Fibroblast of skin of left biceps (primary cell): ENCODE data around the gene PACRG.
A peak's percentile ranks its signal among the peaks of the same experiment; 100 is the strongest.

Source experiments
- DNase-seq, 2 experiments: peaks; one replicate each; pipeline ENCODE4 v3.0.0-alpha.2; 2013; ENCODE audit warnings: low read depth in 2 of 2

Gene PACRG

DNA sequence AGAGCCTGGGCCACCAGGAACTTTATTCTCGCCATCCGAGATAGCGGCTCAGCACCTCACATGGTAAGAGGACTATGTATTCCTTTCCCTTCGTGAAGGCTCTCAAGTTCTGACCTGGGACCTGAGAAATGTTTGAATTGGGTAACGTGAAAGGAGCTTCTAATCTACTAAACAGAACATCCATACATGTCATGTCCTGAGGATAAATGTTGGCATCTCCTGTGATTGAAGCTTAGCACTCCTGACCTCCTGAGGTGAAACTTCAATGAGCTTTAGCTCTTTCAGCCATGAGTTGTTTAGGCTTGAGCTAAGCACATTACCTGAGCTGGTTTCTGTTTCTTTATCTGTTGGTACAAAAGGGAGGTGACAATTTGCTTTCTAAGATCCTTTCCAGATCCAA, 280.9 kb downstream of the PACRG start:
- no peak for DNase-seq

DNA sequence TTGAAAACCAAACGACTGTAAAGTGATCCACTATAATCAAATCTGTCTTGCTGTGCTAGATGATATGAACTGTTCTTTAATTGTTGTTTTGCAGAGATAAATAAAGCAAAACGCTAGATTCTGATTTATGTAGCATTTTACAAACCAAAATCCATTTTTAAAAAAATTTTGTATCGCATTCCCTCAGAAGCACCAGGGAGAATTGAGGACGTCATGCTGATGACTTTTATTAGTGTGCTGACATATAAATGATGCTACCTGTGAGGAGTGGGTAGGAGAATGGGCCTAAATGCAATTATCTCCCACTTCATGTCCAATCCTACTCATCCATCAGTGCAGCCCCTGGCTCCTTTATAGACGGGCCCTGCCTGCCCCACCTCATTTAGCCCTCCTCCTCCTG, 282.4 kb downstream of the PACRG start:
- no peak for DNase-seq

DNA sequence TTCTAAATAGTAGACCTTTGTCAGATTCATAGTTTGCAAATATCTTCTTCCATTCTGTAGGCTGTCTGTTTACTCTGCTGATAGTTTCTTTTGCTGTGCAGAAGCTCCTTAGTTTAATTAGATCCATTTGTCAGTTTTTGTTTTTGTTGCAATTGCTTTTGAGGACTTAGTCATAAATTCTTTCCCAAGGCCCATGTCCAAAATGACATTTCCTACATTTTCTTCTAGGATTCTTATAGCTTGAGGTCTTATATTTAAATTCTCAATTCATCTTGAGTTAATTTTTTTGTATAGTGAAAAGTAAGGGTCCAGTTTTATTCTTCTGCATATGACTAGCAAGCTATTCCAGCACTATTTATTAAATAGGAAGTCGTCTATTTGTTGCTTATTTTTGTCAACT, 287.0 kb downstream of the PACRG start:
- DNase-seq = peak; percentile 24 to 33

DNA sequence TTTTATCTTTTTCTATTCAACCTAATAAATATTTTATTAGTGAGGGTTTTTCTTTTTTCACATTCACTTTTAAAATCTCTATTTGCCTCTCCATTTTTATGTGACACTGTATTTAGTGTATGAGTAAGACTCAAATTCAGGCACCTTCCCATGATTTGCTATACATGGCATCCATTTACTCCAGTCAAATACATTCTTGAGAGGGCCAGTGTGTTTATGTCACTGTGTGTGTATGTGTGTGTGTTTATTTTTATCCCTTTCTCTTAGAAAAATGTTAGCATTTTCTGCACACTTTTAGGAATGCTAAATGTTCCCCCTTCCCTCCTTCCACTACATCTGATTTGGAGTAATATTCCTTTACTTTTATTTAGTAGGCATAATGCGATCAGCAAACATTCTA, 290.0 kb downstream of the PACRG start:
- DNase-seq = no peak

DNA sequence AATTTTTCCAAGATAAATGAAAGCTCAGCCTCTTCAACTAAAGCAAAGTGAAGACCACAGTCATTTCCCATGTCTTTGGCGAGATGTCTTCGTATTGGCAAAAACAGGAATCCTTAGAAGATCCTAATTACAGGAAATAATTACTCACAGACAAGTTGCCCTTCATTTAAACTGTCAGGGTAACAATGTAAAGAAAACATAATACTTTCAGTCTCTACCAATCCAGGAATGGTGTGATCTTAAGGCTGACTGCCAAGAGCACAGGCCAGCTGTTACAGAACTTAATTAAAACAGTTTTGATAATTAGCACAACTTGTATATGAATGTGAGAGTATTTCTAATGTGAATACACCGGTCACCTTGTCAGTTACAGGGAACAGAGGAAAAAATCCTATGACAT, 292.2 kb downstream of the PACRG start:
- no peak for DNase-seq

DNA sequence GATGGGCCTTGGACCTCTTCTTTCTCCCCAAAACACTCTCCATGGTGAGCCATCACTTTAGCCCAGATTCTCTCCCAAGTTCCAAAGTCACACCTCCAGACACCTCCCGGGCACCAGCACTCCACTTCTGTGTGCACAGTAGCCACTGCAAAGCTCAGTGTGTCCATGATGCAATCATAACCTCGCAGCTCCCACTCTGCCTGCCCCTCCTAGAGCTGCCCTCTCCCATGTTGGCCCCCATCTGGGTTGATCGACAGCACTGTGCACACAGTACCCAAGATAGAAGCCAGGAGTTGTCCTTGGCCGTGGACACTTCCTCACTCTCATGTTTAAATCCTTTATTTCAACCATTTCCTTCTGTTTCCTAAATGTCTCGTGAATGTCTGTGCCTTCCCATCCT, 293.3 kb downstream of the PACRG start:
- no peak for DNase-seq

DNA sequence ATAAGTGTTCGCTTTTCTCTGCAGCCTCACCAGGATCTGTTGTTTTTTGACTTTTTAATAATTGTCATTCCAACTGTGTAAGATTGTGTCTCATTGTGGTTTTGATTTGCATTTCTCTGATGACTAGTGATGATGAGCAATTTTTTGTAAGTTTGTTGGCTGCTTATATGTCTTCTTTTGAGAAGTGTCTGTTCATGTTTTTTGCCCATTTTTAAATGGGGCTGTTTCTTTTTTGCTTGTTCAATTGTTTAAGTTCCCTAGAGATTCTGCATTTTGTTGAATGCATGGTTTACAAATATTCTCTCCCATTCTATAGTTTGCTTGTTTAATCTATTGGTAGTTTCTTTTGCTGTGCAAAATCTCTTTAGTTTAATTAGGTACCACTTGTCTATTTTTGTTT, 295.9 kb downstream of the PACRG start:
- no peak for DNase-seq

DNA sequence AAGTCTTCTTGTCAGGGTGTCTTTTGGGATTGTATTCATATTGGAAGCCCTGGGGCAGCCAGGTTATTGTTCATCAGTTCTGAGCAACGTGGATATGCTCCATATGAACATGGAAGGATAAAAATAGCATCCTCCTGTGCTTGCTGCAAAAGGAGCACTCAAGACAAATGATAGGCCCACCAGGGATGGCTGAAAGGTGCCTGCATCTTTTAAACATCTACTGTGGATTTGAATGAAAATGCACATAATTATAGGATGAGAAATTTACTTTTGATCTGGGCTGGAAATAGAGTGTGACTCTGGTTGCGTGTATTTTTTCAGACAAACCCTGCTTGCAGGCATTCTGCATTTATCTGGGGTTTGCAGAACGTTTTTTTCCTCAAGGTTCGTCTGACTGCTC, 299.1 kb downstream of the PACRG start:
- DNase-seq = no peak

DNA sequence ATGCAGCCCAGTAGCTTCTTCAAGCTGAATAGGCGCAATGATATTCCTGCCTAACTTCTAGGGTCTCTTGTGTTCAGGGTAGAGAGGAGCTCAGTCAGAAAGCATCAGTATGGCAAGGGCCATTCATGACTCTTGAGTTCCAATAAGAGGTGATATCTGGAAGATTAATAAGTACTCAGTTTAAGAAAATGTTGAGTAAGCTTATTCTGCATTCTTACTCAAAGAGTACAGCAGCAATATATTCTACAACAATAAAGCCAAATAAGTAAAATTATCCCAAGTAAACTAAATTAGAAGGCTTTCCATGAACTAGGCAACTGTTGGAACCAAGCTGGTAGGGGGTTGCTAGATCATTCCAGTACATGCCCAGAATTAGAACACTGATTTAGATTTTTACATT, 303.2 kb downstream of the PACRG start:
- DNase-seq = no peak

DNA sequence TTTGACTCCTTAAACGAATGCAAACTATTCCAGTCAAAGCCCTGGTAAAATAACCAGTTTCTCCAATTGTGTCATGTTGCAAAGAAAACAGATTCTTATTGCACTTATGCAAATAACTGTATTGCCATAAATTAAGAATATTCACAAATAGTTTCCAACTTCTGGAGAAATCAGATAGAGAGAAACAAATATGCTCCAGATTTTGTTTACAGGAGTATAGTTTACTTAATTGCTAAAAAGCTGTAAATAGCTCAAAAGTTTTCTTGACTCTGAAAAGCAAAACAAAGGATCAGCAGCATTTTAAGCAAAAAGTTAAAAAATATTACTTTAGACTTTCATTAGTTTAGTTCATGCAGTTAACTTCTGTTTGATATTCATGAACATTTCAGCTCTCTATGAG, 304.2 kb downstream of the PACRG start:
- no peak for DNase-seq

DNA sequence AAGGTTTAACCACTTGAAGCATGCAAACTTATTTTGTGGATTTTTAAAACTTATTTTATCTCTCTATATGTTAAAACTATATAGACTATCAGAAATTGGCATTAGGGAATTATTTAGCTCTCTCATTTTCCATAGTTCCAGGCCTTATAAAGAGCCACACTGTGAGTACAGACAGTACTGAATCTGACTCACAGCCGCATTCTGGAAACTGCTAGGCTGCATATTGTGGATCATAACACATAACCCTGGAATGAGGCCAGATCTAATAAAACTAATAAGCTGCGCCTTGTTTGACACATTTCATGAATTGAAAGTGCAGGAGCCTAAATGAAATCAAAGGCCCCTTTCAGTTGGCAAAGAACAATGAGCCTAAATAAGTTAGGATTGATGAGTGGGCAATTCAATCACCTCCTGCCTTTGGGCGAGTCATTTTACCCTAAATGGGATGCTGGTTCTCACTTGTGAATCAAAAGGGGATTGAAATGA, 308.4 kb downstream of the PACRG start:
- DNase-seq = no peak

DNA sequence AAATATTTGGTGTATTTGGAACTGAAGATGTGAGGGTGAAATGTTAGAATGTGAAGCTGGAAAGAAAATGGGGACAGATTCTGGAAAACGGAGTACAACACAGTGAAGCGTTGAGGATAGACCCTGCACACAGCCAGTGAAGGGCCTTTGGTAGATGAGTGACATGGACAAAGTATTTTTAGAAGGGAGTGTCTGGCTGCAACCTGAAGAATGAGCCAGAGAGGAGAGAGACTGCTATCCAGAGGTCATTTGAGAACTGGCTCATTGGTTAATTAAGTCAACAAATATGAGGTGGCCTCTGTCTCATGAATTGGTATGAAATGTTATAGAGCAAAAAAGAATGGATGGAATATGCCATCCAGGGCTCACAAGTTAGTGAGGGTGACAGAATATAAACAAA, 310.5 kb downstream of the PACRG start:
- no peak for DNase-seq

DNA sequence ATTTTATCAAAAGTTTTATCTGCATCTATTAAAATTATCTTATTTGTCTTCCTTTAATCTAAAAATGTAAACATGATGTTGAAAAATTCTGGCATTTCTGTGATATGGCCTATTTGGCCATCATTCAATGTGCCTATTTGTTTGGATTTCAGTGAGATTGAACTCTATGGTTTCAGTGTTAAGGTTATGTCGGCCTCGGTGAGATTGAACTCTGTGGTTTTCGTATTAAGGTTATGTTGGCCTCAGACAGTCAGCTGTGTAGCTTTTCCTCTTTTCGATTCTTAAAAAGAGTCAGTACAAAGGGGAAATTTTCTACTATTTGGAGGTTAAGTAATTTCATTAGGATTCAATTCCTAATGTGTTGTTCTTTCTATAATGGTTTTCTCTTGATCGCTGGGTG, 320.6 kb downstream of the PACRG start:
- no peak for DNase-seq

DNA sequence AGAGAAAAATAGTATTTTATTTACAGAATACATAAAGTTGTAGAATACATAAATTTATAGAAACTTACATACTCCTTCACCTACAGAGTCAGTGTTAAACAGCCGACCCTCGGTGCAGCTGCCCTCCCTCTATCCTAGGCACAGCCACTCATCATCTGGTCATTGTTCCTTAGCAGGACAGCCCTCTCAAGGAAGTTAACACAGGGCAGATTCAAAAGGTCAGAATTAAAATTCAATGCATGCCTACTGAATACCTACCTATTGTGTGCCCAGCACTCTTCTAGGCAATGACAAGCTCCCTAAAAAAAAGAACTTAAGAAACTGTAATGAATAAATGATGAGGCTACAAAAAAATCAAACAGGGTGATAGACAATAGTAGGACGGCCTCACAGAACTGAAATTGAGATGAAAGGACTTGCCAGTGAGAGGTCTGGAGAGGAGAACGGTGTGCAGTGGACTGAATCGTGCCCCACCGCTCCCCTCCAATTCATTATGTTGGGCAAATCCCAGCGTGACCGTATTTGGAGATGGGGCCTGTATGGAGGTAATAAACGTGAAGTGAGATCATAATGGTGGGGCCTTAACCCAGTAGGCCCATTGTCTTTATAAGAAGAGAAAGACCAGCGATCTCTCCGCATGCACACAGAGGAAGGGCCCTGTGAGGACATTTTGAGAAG, 326.0 kb downstream of the PACRG start:
- DNase-seq = no peak

DNA sequence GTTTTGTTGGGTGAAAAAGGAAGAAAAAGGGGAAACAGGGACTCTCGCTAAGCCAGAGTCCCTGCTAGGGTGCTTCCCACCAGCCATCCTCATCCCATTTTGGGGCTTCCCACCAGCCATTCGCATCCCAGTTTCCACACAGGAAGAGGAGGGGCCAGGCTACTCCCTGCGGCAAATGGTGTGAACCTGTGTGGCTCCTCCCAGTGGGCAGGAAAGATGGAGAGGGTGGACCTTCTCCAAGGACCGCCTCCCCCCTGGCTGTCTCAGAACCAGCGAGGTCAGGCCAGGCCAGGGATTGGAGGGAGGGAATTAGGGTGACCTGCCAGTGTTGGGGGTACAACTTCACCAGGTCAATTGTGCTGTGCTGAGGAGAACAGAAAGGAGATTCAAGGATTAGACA, 326.9 kb downstream of the PACRG start:
- DNase-seq = no peak

DNA sequence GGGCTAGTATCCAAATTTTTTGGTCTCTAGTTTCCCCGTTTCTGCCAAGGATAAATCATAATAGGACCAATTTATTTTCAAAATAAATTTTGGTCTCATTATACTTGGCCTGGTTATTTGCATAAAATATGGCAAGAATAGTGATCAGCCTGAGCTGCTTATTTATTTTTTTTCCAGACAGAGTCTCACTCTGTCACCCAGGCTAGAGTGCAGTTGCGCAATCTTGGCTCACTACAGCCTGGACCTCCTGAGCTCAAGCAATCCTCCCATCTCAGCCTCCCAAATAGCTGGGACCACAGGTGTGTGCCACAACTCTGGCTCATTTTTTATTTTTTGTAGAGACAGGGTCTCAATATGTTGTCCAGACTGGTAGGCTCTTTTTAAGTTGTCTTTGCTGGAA, 329.5 kb downstream of the PACRG start:
- DNase-seq = no peak

DNA sequence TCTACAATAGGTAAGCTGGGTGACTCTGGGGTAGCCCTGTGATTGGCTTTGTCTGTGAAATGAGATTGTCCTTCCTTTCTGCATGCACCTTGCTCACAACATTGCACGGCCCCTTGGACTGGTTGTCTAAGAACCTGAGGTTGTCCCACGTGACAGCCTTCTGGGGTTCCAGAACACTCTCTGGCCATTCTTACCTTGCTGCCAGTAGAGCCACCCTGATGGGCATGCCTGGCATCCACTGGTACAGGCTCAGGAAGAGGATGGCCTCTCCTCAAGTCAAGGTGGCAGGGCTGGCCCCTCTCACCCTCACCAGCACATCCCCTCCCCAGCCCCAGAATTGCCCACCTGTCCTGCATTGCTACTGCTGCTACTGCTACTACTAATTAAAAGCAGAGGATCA, 335.0 kb downstream of the PACRG start:
- no peak for DNase-seq

DNA sequence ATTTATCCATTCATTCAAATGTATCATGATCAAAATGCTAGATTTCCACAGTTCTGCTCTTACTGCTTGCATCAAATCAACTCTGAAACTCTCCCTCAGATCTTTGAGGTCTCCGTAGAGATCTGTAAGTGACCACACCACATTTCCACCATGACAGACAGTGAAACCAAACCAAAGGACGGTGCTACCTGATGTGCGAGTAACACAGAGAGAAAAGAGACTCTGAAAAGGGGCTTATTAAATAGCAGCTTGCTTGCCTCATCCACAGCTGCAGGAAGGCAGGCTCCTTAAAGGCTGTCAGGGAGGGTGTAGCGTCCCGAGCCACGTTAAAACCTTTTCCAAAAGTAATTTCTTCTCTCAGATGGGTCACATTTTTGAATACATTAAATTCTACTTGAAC, 335.8 kb downstream of the PACRG start:
- no peak for DNase-seq

DNA sequence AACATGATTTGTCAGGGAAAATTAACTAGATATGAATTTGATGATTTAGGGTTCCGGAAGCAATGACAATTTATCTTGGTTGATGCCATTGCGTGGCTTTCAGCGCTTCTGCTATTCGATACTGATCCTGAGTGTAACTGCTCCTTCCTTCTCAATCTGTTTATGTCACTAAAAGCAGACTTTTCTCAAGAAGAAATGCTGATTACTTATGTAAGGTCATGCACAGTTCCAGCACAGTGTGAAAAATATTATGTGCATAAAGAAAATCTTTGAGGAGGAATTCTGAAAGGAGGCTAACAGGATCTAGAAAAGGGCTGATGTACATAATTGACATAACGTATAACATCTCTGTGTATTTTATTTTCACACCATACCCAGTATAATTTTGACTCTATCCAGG, 336.6 kb downstream of the PACRG start:
- DNase-seq = no peak

DNA sequence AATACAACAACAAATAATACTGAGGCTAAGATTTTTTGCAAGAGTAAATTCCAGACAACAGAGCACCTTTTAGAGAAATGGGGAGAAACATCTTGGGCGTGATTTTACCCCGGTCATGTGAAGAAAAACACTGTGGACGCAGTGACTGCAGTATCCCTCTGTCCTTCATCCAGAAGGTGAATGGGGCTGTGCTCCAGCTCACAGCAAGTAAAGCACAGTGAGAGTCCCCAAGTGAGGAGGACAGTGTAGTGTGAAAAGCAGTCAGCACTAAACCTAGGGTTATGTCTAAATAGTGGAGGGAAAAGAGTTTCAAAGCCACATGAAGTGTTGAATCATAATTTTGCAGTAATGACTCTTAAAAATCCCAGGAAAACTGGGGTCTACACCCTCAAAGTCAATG, 338.4 kb downstream of the PACRG start:
- DNase-seq = no peak

DNA sequence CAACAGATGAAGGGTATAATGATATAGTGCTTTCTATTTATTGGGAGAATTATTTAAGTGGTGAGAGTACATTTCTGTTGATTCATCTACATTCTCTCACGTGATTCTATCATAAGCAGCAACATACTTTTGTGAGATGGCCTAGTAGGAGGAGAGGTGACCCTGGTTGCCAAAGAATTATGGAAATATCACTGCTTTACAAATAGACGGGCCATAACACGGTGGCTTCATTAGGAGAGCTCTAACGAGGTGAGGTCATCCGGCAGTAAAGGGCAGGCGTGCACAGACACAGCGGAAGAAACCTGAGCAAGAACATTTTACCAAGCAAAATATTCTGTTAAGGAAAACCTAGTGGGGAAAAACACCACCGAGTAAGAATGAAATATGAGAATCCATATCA, 349.4 kb downstream of the PACRG start:
- DNase-seq = no peak

DNA sequence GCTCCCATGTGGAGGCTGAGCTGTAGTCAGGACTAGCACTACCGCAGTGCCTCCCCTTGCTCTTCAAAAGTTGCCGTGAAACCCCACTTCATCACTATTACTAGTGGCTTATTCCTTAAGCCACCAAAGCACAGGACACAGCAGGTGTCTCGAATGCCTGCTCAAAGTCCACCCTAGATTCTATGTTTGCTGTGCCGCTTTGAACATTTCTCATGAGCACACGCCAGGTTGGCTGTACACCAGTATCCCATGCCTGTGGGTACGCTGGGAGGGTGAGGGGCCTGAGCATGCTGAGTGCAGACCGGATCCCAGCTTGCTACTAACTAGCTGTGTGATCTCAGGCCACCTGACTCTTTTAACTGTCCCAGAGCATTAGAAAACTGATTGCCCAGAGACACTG, 350.9 kb downstream of the PACRG start:
- no peak for DNase-seq

DNA sequence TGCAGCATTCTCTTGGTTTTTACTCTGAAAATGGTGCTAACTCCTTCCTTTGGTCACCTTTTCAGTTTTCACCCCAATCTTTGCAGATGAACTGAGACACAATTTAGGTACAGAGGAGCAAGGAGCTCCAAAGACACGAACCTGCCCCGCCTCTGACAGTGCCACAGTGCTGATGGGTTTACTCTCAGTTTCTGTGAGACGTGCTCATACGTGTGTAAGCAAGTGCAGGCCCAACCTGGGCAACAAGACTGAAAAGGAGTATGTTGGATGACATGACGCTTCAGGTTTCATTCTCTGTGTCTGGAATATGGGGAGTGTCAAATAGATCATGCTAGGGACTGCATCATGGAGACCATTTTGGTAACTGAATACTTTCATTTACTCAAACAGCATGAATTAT, 352.5 kb downstream of the PACRG start:
- DNase-seq = no peak

DNA sequence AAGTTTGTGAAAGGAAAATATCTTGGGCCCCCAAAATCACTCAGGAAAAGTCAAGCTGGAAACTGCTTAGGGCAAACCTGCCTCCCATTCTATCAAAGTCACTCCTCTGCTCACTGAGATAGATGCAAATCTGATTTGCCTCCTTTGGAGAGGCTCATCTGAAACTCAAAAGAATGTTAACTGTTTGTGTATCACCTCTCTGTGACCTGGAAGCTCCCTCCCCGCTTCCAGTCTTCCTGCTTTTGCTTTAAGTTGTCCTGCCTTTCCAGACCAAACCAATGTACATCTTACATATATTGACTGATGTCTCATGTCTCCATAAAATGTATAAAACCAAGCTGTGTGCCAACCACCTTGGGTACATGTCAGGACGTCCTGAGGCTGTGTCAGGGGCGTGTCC, 355.4 kb downstream of the PACRG start:
- no peak for DNase-seq
